ENCODE results near the gene ZIC5.
"Not testable (repeated sequence)": the region's sequence is repeated elsewhere in the genome, so short reads cannot be mapped to it uniquely, and the experiment has no call there.

Gene ZIC5

DNA sequence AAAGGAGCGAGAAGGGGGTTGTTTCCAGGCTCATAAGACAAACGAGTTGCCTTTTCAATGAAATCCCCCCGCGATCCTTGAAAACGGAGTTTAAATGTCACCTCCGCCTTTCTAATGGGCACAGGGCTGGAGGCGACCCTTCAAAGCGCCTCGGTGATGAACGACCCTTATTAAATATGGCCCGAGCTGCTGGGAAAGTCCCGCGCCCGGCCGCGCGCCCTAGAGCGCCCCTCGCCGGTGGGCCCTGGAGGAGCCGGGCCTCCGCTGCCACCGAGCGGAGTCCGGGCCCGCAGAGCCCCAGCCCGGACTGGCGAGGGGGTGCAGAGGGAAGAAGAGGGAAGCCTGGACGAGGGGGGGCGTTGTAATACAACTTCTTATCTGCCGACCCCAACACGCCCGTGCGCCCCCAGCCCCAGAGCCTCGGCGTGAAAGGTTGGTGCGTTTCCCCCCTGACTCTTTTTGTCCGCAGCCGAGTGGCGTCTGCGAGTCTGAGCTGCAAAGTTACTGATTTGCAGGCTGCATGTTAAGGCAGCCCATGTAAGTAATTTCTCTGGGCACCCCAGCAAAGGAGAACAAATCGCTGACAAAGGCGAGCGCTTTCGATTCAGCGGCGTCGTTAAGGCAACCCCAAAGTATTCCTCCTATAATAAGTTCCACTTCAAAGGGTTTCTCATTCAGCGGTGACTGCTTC is 11.9 kb downstream of the ZIC5 start:
- DNase-seq = peak in 1 of 2 donors; percentile 35

GRCh38 chr13:99959127-99959539 is 12.4 kb downstream of the ZIC5 start:
- no peak for DNase-seq

- DNase-seq = no peak
Measured at GRCh38 chr13:99958406-99959126, 13.0 kb downstream of the ZIC5 start.

DNA sequence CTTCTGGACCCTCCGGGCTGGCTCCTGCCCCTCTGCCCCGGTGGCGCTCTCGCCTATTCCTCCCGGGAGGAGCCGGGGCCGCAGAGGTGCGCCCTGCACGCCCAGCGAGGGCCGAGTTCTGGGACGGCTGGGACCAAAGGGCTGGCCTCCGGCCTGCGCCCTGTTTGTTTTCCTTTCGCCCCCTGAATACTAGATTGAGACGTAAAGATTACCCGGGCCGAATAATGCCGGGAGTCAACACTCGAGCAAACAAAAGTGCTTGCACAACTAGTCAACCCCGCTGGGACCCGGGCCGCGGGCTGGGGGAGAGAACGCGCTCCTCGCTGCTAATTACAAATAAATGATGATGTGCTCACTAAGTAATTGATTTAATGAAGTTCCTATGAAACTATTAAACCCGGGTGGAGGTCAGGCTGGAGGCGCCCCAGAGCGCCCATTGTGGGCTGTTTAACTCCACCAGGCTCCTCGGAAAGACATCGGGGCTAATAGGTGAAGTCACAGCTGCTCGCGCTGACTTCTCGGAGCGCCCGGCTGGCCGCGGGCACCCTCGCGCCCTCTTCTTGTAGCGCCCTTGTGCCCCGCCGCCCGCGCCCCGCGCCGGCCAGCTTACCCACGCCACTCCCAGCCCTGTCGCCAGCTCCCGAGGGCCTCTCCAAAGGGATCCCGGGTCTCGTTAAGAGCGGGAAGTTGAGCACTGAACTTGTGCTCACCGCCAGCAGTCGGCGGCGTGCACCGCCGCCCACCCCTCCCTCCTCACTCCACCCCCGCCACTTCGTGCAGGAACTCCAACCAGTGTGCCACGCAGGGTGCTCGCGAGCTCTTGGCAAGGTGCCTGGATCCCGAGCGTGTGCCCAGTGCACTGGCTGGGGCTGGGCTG is 14.9 kb downstream of the ZIC5 start:
- DNase-seq = no peak

DNA sequence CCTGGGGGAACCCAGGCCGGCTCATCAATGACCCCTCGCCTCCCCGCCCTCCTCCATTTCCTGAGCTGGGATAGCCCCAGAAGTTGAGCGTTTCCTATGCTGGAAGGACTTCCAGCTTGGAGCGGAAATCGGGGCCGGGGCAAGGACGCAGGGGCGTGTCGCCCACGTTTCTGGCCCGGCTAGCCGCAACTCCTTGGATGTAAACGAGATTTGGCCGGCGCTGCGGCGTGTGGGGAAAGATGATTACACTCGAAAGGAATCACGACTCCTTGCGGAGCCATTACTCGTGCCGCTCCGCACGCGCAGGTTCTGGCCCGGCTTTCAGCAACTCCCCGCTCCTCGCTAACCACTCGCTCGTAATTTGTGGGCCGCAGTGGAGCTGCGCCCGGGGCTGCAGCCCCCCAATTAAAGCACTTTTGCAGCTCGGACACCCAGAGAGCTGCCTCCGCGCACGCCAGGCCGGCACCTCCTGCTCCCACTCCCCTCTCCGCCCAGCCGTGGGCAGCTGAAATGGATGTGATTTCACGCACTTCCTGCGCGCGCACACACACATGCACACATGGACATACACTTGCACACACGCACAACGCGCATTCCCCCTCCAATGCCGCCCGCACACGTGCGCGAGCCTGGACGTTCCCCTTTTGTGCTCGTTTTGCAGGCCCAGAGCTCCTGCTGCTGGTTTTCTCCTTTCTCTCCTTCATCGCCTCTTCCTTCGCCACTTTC is 15.7 kb downstream of the ZIC5 start:
- DNase-seq = no peak

GRCh38 chr13:99955107-99955746 is 16.3 kb downstream of the ZIC5 start:
- no peak for DNase-seq

DNA sequence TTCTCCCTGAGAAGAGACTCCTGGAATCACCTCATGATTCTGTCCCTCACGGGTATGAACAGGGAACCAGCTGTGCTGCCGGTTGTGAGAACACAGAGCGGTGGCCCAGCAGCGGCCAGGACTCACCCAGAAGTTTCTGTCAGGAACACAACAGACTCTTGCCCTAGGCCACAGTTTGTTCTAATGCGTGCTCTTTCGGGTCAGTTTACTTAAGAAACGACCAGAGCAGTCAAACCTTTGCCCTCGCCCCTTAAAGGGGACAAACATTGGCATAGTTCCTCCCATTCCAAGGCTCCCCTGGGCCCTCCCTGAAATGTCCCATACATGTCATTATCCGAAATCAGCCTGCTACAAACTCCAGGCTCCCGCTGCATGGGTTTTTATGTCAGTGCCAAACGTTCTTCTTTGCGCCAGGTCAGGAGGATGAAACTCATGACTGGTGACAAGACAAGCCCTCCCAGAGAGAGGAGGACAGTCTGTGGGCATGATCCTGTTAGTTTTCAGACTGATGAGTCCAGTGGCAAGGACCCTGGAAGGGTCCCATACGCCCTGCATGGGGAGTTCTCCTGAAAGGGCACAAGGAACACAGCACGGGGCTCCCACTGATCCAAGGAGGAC is 18.3 kb downstream of the ZIC5 start:
- no peak for DNase-seq

DNA sequence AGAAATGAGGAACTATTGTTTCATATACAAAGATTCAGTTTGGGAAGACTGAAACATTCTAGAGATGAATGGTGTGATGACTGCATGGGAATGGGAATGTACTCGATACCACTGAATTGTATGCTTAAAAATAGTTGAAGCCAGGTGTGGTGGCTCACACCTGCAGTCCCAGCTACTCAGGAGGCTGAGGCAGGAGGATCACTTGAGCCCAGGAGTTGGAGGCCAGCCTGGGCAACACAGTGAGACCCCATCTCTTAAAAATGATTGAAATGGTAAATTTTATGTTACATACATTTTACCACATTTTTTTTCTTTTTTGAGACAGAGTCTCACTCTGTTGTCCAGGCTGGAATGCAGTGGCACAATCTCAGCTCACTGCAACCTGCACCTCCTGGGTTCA is 19.9 kb downstream of the ZIC5 start:
- not testable (repeated sequence) for DNase-seq

- peak in 1 of 2 donors; percentile 37 for DNase-seq
Measured at GRCh38 chr13:99949679-99950413, 21.7 kb downstream of the ZIC5 start.

DNA sequence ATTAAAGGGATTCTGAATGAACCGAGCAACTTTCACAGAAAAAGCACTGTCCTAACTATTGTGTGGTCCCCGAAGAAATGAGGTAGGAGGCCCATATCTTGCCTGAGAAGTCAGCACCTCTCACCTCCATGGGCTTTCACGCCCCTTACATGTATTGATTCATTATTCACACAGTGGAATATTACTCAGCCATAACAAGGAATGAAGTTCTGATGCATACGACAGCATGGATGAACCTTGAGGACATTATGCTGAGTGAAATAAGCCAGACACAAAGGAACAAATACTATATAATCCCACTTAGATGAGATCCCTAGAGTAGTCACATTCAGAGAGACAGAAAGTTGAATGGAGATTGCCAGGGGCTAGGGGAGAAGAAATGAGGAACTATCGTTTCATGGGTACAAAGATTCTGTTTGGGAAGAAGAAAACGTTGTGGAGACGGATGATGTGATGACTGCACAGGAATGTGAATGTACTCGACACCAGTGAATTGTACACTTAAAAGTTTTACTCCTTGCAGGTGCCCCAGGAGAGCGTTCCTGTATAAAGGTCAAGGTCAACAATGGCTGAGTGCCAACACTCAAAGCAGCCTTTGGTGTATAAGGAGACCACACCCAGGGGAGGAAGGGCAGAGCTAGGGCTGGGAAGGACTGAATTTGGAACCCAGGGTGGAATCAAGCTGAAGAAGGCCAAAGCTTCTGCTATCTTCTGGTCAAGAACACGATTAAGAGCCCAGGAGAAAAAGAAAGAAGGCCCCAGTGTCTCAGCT is 22.5 kb downstream of the ZIC5 start:
- no peak for DNase-seq

DNA sequence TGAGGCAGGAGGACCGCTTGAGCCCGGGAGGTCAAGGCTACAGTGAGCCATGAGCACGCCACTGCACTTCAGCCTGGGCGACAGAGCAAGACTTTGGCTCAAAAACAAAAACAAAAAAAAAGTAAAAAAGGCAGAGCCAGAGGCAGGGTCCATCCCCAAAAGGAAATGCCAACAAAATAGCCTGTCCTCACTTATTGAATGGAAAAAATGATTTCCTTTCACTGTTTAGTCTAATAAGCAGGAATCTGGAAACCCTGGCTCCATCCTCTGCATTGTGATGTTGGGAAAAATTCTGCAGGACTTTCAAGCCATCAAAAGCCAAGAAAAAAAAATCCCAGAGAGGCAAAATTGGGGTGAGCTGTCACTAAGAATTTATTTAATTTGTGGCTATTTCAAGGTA is 23.2 kb downstream of the ZIC5 start:
- DNase-seq = no peak

- no peak for DNase-seq
Measured at GRCh38 chr13:99947666-99948065, 23.9 kb downstream of the ZIC5 start.

DNA sequence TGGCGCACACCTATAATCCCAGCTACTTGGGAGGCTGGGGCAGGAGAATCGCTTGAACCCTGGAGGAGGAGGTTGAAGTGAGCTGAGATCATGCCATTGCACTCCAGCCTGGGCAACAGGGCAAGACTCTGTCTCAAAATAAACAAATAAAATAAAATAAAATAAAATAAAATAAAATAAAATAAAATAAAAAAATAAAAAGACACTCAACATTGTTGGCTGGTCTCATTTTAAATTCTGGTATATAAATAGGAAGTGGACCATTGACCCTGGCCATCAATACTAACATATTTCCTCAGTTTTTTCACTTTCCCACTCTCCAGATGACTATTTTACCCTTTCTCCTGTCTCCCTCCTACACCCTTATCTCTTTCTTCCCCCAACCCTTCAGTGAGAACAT is 26.1 kb downstream of the ZIC5 start:
- not testable (repeated sequence) for DNase-seq

GRCh38 chr13:99944606-99945005 is 27.0 kb downstream of the ZIC5 start:
- DNase-seq = no peak

DNA sequence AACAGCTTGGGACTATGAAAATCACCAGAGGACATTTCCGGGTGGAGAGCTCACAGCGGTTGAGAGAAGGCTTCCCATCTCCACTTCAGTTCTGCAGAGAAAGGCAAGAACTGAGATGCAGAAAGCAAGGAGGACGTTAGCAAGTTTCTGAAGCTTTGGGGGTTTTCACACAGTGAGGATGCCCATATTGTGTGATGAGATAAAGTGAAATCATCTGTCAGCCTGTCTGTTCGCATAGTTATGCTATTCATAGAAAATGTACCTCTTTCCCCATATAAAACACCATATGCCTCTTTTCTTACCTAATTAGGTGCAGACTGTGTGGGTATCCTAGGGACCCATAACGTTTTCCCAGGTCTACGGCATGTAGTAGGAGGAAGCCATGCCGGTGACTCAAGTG is 27.5 kb downstream of the ZIC5 start:
- DNase-seq = peak in 1 of 2 donors; percentile 14

GRCh38 chr13:99941911-99942310 is 29.7 kb downstream of the ZIC5 start:
- no peak for DNase-seq

GRCh38 chr13:99941086-99941485 is 30.5 kb downstream of the ZIC5 start:
- no peak for DNase-seq

GRCh38 chr13:99938635-99939034 is 32.9 kb downstream of the ZIC5 start:
- no peak for DNase-seq

DNA sequence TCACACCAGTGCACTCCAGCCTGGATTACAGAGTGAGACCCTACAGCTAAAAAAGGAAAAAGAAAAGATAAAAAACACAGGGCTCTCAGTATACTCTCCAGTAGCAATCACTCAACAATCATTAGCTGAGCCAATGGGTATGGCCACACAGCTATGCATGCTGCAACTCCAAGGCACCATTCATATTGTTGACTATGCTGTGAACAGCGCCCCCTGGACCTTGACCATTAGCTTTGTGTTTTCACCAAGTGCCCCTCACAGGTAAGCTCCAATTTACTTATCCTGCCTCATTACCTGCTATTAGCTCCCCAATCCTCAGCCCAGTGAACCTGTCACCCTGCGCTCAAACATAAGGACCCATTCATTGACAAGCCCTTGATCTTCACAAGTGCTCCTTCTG is 35.8 kb downstream of the ZIC5 start:
- no peak for DNase-seq

- no peak for DNase-seq
Measured at GRCh38 chr13:99932912-99933311, 38.7 kb downstream of the ZIC5 start.
